GM18868 (cell line): ENCODE measurements around the gene MYL5.
"Not testable (repeated sequence)": the region's sequence is repeated elsewhere in the genome, so short reads cannot be mapped to it uniquely, and the experiment has no call there.

Experiments
- ATAC-seq: cut with Tn5 transposase; IDR thresholded peaks from one replicate; pipeline ENCODE4 v1.9.1; 2021; ENCODE audit warnings: mild to moderate bottlenecking, moderate library complexity; ENCODE audit not compliant: unreplicated experiment

MYL5 gene

GRCh38 chr4:704198-704891, 30.0 kb downstream of the MYL5 start:
- ATAC-seq = no peak

GRCh38 chr4:704971-705277, 30.6 kb downstream of the MYL5 start:
- ATAC-seq = no peak

GRCh38 chr4:705278-706082, 31.1 kb downstream of the MYL5 start, which contains the start of gene PCGF3:
TSS of gene PCGF3 (plus strand) at chr4:705832. CDS start at chr4:733681, 27,849 bp downstream.
- peak; percentile 94 for ATAC-seq

GRCh38 chr4:706083-706633, 31.8 kb downstream of the MYL5 start:
- ATAC-seq = not testable (repeated sequence)

- ATAC-seq = no peak
Measured at GRCh38 chr4:706834-707598, 32.7 kb downstream of the MYL5 start.

- no peak for ATAC-seq
Measured at GRCh38 chr4:707929-708630, 33.7 kb downstream of the MYL5 start.

- no peak for ATAC-seq
Measured at GRCh38 chr4:708631-708933, 34.2 kb downstream of the MYL5 start.

- ATAC-seq = no peak
Measured at GRCh38 chr4:709348-709747, 35.0 kb downstream of the MYL5 start.

GRCh38 chr4:710116-710515, 35.8 kb downstream of the MYL5 start:
- no peak for ATAC-seq

GRCh38 chr4:710916-711315, 36.6 kb downstream of the MYL5 start:
- ATAC-seq = no peak

- no peak for ATAC-seq
Measured at GRCh38 chr4:712093-712492, 37.8 kb downstream of the MYL5 start.

GRCh38 chr4:712916-713632, 38.7 kb downstream of the MYL5 start:
- ATAC-seq = no peak

GRCh38 chr4:714087-714486, 39.7 kb downstream of the MYL5 start:
- ATAC-seq = no peak

- no peak for ATAC-seq
Measured at GRCh38 chr4:717601-718320, 43.4 kb downstream of the MYL5 start.

GRCh38 chr4:718460-718859, 44.1 kb downstream of the MYL5 start:
- no peak for ATAC-seq

- ATAC-seq = no peak
Measured at GRCh38 chr4:720111-720860, 45.9 kb downstream of the MYL5 start.

GRCh38 chr4:721261-722168, 47.2 kb downstream of the MYL5 start:
- no peak for ATAC-seq

GRCh38 chr4:722169-722725, 47.9 kb downstream of the MYL5 start:
- ATAC-seq = no peak
